Measurements from ENCODE around the gene TEX13D.

The TEX13D gene

DNA sequence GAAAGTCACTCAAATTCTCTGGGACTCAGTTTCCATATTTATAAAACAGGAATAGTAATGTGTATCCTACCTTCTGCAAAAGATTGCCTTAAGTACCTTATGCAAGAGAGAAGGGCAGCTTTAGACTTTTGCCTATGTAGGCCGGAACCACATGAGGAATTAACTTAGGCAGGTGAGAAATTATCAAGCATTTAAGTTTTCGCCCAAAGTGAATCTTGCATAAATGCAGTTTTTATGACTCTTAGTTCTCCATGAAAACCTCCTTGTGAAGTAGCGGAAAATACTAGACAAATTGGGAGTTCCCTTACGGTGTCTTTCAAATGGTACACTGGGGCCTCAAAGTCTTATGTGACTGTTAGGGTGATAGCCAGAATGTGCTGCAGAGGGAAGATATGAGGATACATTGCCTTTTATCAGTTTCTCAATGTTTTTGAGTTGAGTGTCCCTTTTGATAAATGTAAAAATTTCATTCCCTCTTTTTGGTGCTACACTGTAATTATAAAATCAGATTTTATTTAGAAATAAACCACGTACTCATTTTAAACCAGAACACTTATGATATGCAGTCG is 16.5 kb downstream of the TEX13D start:
- DNase-seq (ENCODE audit: low spot score): no peak

DNA sequence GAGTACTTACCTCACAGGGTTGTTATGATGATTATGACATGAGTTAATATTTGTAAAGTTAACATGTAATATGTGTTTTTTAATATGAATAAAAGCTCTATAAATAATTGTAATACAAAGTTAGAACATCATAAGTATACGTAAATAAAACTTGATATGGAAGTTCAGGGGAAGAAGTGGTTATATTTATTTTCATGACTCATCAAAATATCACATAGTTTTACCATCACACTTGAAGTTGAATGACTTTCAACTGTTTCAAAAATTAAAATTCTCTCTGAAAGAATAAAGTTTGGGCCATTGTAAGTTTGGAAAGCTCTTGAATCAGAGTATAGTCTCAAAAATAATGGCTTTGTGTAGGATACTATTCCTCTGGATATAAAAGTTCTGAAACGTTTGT is 22.2 kb downstream of the TEX13D start:
- no peak for DNase-seq (ENCODE audit: low spot score)

DNA sequence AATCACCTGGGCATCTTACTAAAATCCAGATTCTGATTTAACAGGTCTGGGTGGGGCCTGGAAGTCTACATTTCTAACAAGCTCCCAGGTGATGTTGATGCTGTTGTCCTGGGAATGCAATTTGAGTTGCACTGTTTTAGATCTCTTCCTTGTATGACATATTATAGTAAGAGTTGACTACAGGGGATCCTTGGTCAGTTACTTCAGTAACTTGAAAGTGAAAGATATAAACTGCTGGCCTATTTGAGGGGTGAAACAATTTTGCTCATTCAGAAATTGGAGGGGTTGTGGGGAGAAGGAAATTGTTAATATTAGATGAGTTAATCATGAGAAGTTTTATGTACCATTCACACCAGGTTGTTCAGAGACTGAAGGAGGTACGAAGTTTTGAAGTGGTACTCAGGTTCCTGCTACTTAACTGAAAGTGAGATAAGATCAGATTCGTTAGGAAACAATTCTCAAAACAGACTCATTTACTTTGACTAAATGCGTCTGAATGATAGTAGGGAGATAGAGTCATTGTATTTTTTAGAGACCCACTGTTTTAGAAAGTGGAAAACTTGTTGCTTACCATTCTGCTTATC is 26.4 kb downstream of the TEX13D start:
- no peak for DNase-seq (ENCODE audit: low spot score)

DNA sequence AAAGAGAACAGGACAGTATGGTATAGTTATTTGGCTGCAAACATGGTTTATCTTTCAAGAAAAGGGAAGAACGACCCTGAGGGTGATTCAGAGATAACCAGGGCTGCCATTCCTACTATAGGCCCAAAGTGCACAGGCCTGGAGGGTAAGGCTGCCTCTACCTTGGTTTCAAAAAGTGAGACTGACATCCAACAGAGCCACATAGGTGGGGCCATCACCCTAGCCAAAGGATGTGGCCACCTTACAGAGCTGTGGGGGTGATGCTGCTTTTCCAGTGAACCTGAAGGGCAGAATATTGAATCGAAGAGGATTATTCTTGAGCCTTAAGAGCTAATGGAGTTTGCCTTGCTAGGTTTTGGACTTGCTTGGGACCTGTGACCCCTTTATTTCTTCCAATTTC is 29.6 kb downstream of the TEX13D start:
- DNase-seq (ENCODE audit: low spot score): no peak

DNA sequence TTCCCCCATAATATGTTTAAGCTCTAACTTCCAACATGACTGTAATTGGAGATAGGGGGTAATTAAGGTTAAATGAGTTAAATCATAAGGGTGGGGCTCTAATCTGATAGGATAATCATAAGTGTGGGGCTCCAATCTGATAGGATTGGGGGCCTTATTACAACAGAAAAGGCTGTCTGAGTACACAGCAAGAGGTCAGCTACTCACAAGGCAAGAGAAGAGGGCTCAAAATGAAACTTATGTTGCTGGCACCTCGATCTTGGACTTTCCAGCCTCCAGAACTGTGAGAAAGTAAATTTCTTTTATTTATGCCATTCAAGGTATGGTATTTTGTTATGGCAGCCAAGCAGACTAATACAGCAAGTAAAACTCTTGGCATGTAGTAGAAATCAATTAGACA is 30.3 kb downstream of the TEX13D start:
- DNase-seq (ENCODE audit: low spot score): no peak

DNA sequence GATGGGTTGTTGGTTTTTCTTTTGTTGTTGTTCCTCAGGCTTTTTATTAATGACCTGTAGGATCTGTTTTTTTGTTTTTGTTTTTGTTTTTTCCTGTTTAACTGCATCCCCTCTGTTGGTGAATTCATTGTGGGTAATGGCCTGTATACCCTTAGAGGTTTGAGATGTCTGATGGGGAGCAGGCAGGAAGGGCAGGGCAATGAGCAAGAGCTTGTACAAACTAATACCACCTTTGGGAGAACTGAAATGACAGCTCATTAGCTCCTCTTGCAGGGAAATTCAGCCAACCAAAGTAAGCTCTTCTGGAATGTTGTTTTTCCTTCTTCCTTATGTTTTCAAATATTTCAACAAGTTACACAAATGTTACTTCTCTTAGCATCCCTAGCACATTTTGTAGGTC is 37.3 kb downstream of the TEX13D start:
- DNase-seq (ENCODE audit: low spot score): no peak

DNA sequence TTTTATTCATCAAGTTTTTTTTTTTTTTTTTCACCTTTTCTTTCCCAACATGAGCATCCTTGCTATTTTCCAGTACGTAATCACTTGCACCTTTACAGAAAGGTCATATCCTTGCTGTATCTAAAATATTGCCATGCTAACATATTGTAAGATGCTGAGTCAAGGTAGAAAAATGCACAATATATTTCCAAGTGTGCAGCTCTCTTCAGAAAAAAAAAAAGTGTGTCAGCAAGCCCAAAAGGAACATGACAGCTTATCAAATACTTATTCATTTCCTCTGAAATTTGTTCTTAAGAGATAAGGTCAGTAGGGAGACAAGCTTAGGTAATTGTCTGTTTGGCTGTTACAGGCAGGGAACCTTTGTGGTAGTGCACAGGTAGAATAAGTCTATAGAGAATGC is 40.9 kb downstream of the TEX13D start:
- no peak for DNase-seq (ENCODE audit: low spot score)

DNA sequence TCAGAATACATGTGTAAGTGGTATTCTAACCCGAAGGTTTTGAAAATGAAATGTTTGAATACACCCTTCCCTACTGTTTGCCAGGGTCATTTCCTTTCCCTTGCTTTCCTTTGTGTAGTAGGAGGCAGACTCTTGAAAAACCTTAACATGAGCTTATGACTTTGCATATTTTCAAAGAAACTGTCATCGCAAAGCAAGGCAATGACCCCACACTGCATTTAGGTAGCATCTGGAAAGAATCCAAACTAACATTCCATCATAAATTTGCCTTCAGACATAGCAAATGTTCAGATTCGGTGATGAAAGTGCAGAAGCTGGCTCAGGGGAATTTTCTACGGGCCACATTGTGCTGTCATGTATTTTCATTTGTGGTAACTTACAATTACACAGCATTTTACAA is 46.2 kb downstream of the TEX13D start:
- DNase-seq (ENCODE audit: low spot score): no peak

DNA sequence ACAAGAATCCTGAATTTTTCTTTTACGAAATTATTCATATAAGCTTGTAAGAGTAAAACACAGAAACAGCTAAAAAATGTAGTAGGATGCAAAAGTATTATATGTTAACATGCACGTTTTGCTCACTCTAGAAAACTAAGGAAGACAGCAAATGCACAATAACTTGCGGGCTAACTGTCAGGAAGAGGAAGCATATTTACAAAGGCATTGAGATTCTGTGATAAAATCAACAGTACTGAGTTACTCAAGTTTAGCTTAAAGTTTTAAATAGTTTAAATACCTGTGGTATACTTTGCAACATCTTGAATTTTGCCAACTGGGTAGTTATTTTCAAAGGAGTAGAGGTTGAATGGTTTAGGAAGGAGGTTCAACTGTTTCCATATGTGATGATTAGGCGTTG is 50.9 kb downstream of the TEX13D start:
- DNase-seq (ENCODE audit: low spot score): no peak

DNA sequence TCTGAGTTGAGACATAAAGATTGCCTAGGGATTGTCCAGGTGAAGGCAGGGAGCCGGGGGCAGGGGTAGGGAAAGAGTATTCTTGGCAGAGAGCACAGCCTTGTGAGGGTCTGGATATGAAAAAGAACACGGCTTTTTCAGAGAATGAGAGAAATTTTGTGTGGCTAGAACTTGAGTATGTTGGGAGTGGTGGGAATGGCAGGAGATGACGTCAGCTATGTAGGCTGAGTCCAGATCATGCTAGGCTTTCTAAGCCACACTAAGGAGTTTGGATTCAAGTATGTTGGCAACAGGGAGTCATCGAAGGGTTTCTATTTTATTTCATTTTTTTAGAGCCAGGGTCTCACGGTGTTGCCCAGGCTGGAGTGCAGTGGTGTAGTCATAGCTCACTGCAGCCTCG is 53.9 kb downstream of the TEX13D start:
- DNase-seq (ENCODE audit: low spot score): no peak

Data from ecto neural progenitor cell (in vitro differentiated cells).